HepG2 (cell line): Measurements from ENCODE around the gene DCC. TPM values are rescaled to one million over a fixed set of nuclear protein-coding genes. Genes with fewer than 3 reads are reported as not detected.

Experiments used
- GABPB1 ChIP-seq: IDR thresholded peaks from 2 replicates; pipeline ENCODE4 v1.6.1; 2016; ENCODE audit warnings: mild to moderate bottlenecking, missing genetic modification reagents, moderate library complexity, missing compliant biosample characterization
- KDM1A ChIP-seq: IDR thresholded peaks from 2 replicates; pipeline ENCODE4 v1.6.1; 2016; ENCODE audit warnings: missing compliant biosample characterization
- NFIB ChIP-seq: sonication (generic); formaldehyde crosslinking; IDR thresholded peaks from 2 replicates; pipeline ENCODE4 v1.9.0; 2021; ENCODE audit warnings: missing genetic modification reagents, mild to moderate bottlenecking, borderline replicate concordance
- POGK ChIP-seq: sonication (generic); formaldehyde crosslinking; conservative IDR thresholded peaks from 2 replicates; pipeline ENCODE4 v1.8.0; 2022; ENCODE audit warnings: mild to moderate bottlenecking, moderate library complexity, missing genetic modification reagents
- REL ChIP-seq: sonication (generic); formaldehyde crosslinking; conservative IDR thresholded peaks from 2 replicates; pipeline ENCODE4 v1.8.0; 2022; ENCODE audit warnings: mild to moderate bottlenecking, missing genetic modification reagents, moderate library complexity
- RERE ChIP-seq: IDR thresholded peaks from 2 replicates; pipeline ENCODE4 v1.6.1; 2016; ENCODE audit warnings: low read depth, missing genetic modification reagents, missing compliant biosample characterization
- RFX1 ChIP-seq: fragments of 450-650 bp; IDR thresholded peaks from 2 replicates; pipeline ENCODE4 v1.6.1; 2017
- SRF ChIP-seq: IDR thresholded peaks from 2 replicates; pipeline ENCODE4 v1.6.1; 2011; ENCODE audit warnings: mild to moderate bottlenecking, low read depth, low read length, moderate library complexity
- TAF1 ChIP-seq: sonication (generic); formaldehyde crosslinking; IDR thresholded peaks from 2 replicates; pipeline ENCODE4 v1.4.0; 2020; ENCODE audit warnings: missing genetic modification reagents
- ZBTB40 ChIP-seq, 2 experiments: fragments of 450-650 bp in 1 of 2; sonication (generic) in 1 of 2; formaldehyde crosslinking in 1 of 2; IDR thresholded peaks; 2 replicates each; pipeline versions ENCODE4 v1.6.1 to v1.8.0; 2016 to 2022; ENCODE audit warnings: antibody characterized with exemption in 1 of 2, mild to moderate bottlenecking in 1 of 2, missing genetic modification reagents in 1 of 2
- ZBTB7A ChIP-seq: sonication (generic); formaldehyde crosslinking; IDR thresholded peaks from 2 replicates; pipeline ENCODE4 v1.8.0; 2022; ENCODE audit warnings: mild to moderate bottlenecking, missing genetic modification reagents
- ZNF180 ChIP-seq: sonication (generic); formaldehyde crosslinking; IDR thresholded peaks from 2 replicates; pipeline ENCODE4 v1.4.0; 2020; ENCODE audit warnings: low read depth, missing genetic modification reagents, borderline replicate concordance
- polyA plus RNA-seq, 8 experiments: library from polyadenylated mRNA; depleted of rRNA in 3 of 8; stranded (reverse) in 7 of 8; unstranded in 1 of 8; fragments of >200 nt; fragmentation: Illumina TruSeq in 4 of 8; extraction: Trizol in 4 of 8; gene quantifications; 2 replicates each; pipeline versions ENCODE4 v1.2.1 to v1.2.3, GENCODE V29; 2011 to 2016; ENCODE audit warnings: low read depth in 4 of 8, missing spikeins in 1 of 8, mixed read lengths in 1 of 8; ENCODE audit not compliant: insufficient read depth in 1 of 8
- total RNA-seq, 5 experiments: library from RNA; depleted of rRNA; stranded (reverse); fragments of >200 nt; fragmentation: Illumina TruSeq; extraction: Trizol; gene quantifications; 2 replicates each; pipeline ENCODE4 v1.2.3, GENCODE V29; 2016; ENCODE audit warnings: low read depth in 1 of 5

The DCC gene
- total and polyA plus RNA-seq, 2 of the 13 experiments (the other 11 are each of a cell fraction or from before 2014, with no cell fraction given): not detected

GRCh38 chr18:52541056-52541455 is 201.1 kb downstream of the DCC start (continued):
- TF ChIP-seq ZBTB40 (IDR thresholded peaks at IDR 0.05): no peak
- TF ChIP-seq ZBTB40 (CRISPR knock-in tag; IDR thresholded peaks at IDR 0.05): no peak
- no peak for TF ChIP-seq POGK
- TF ChIP-seq TAF1: no peak
- TF ChIP-seq NFIB (CRISPR knock-in tag): no peak
- TF ChIP-seq RFX1: no peak
- no peak for TF ChIP-seq REL (CRISPR knock-in tag)
- no peak for TF ChIP-seq RERE (CRISPR knock-in tag)
- no peak for TF ChIP-seq KDM1A (CRISPR knock-in tag)
- TF ChIP-seq SRF: no peak
- TF ChIP-seq ZNF180 (CRISPR knock-in tag): no peak
- no peak for TF ChIP-seq GABPB1 (CRISPR knock-in tag)
- TF ChIP-seq ZBTB7A: no peak
